ENCODE results near the gene AFAP1L2. TPM values are rescaled to one million over a fixed set of nuclear protein-coding genes. Genes with fewer than 3 reads are reported as not detected.
A peak's percentile ranks its signal among the peaks of the same experiment; 100 is the strongest.

The AFAP1L2 gene
- total RNA-seq, 1 experiment from 2014 or later = 2.1 TPM

GRCh38 chr10:114273910-114274309 lies 130.4 kb downstream of the AFAP1L2 start:
- DNase-seq = no peak
- Histone ChIP-seq H3K36me3 (replicated peaks; ENCODE audit: control insufficient read depth, insufficient read depth, low read length) (no peaks in the 10 kb centered on the region), H3K27me3 (ENCODE audit: control insufficient read depth, insufficient read depth, low read length) (no peaks in the 10 kb centered on the region)

GRCh38 chr10:114272696-114273095 lies 131.6 kb downstream of the AFAP1L2 start:
- Histone ChIP-seq H3K36me3 (replicated peaks; ENCODE audit: control insufficient read depth, insufficient read depth, low read length) (no peaks in the 10 kb centered on the region), H3K4me3 (ENCODE audit: insufficient read depth, low read depth, low read length) (no peak overlapping the region), H3K27me3 (ENCODE audit: control insufficient read depth, insufficient read depth, low read length) (no peaks in the 10 kb centered on the region)
- no peak for DNase-seq

More at GRCh38 chr10:114273910-114274309, 130.4 kb downstream of the AFAP1L2 start:
- no peak overlapping the region for H3K4me3 ChIP-seq (ENCODE audit: insufficient read depth, low read depth, low read length)

- Histone ChIP-seq H3K36me3 (replicated peaks; ENCODE audit: control insufficient read depth, insufficient read depth, low read length) (no peaks in the 10 kb centered on the region), H3K4me3 (ENCODE audit: insufficient read depth, low read depth, low read length) (no peak overlapping the region), H3K27me3 (ENCODE audit: control insufficient read depth, insufficient read depth, low read length) (no peaks in the 10 kb centered on the region)
- no peak for DNase-seq
These were observed 132.5 kb downstream of the AFAP1L2 start for GRCh38 chr10:114271779-114272167.

GRCh38 chr10:114271075-114271778 lies 133.1 kb downstream of the AFAP1L2 start:
- H3K27me3 ChIP-seq (ENCODE audit: control insufficient read depth, insufficient read depth, low read length) = no peaks in the 10 kb centered on the region
- H3K4me3 ChIP-seq (ENCODE audit: insufficient read depth, low read depth, low read length) = no peak overlapping the region
- no peak for DNase-seq
- no peaks in the 10 kb centered on the region for H3K36me3 ChIP-seq (replicated peaks; ENCODE audit: control insufficient read depth, insufficient read depth, low read length)

GRCh38 chr10:114266521-114266920 lies 137.8 kb downstream of the AFAP1L2 start:
- no peaks in the 10 kb centered on the region for H3K27me3 ChIP-seq (ENCODE audit: control insufficient read depth, insufficient read depth, low read length)
- DNase-seq = no peak
- H3K36me3 ChIP-seq (replicated peaks; ENCODE audit: control insufficient read depth, insufficient read depth, low read length) = no peaks in the 10 kb centered on the region
- no peak overlapping the region for H3K4me3 ChIP-seq (ENCODE audit: insufficient read depth, low read depth, low read length)

- Histone ChIP-seq H3K36me3 (replicated peaks; ENCODE audit: control insufficient read depth, insufficient read depth, low read length) (no peaks in the 10 kb centered on the region), H3K4me3 (ENCODE audit: insufficient read depth, low read depth, low read length) (no peak overlapping the region), H3K27me3 (ENCODE audit: control insufficient read depth, insufficient read depth, low read length) (no peaks in the 10 kb centered on the region)
- no peak for DNase-seq
These were observed 138.8 kb downstream of the AFAP1L2 start for GRCh38 chr10:114265392-114266053.

GRCh38 chr10:114262496-114262895 lies 141.8 kb downstream of the AFAP1L2 start:
- no peak overlapping the region for H3K4me3 ChIP-seq (ENCODE audit: insufficient read depth, low read depth, low read length)
- H3K36me3 ChIP-seq (replicated peaks; ENCODE audit: control insufficient read depth, insufficient read depth, low read length) = no peaks in the 10 kb centered on the region
- DNase-seq = peak; percentile 69
- no peaks in the 10 kb centered on the region for H3K27me3 ChIP-seq (ENCODE audit: control insufficient read depth, insufficient read depth, low read length)

- Histone ChIP-seq H3K4me3 (ENCODE audit: insufficient read depth, low read depth, low read length) (no peak overlapping the region), H3K36me3 (replicated peaks; ENCODE audit: control insufficient read depth, insufficient read depth, low read length) (no peaks in the 10 kb centered on the region), H3K27me3 (ENCODE audit: control insufficient read depth, insufficient read depth, low read length) (no peaks in the 10 kb centered on the region)
- DNase-seq = no peak
These were observed 143.2 kb downstream of the AFAP1L2 start for GRCh38 chr10:114261076-114261475.

- no peak for DNase-seq
These were observed 143.9 kb downstream of the AFAP1L2 start for GRCh38 chr10:114260366-114260765.

GRCh38 chr10:114259824-114260223 lies 144.5 kb downstream of the AFAP1L2 start:
- Histone ChIP-seq H3K36me3 (replicated peaks; ENCODE audit: control insufficient read depth, insufficient read depth, low read length) (no peaks in the 10 kb centered on the region), H3K4me3 (ENCODE audit: insufficient read depth, low read depth, low read length) (no peak overlapping the region), H3K27me3 (ENCODE audit: control insufficient read depth, insufficient read depth, low read length) (no peaks in the 10 kb centered on the region)
- DNase-seq = no peak

More at GRCh38 chr10:114260366-114260765, 143.9 kb downstream of the AFAP1L2 start:
- Histone ChIP-seq H3K4me3 (ENCODE audit: insufficient read depth, low read depth, low read length) (no peak overlapping the region), H3K27me3 (ENCODE audit: control insufficient read depth, insufficient read depth, low read length) (no peaks in the 10 kb centered on the region), H3K36me3 (replicated peaks; ENCODE audit: control insufficient read depth, insufficient read depth, low read length) (no peaks in the 10 kb centered on the region)

- no peak for DNase-seq
- Histone ChIP-seq H3K27me3 (ENCODE audit: control insufficient read depth, insufficient read depth, low read length) (no peaks in the 10 kb centered on the region), H3K36me3 (replicated peaks; ENCODE audit: control insufficient read depth, insufficient read depth, low read length) (no peaks in the 10 kb centered on the region), H3K4me3 (ENCODE audit: insufficient read depth, low read depth, low read length) (no peak overlapping the region)
These were observed 145.9 kb downstream of the AFAP1L2 start for GRCh38 chr10:114258274-114258840.

GRCh38 chr10:114257498-114257897 lies 146.8 kb downstream of the AFAP1L2 start:
- Histone ChIP-seq H3K4me3 (ENCODE audit: insufficient read depth, low read depth, low read length) (no peak overlapping the region), H3K36me3 (replicated peaks; ENCODE audit: control insufficient read depth, insufficient read depth, low read length) (no peaks in the 10 kb centered on the region), H3K27me3 (ENCODE audit: control insufficient read depth, insufficient read depth, low read length) (no peaks in the 10 kb centered on the region)
- no peak for DNase-seq

- no peak for DNase-seq
- Histone ChIP-seq H3K36me3 (replicated peaks; ENCODE audit: control insufficient read depth, insufficient read depth, low read length) (no peaks in the 10 kb centered on the region), H3K4me3 (ENCODE audit: insufficient read depth, low read depth, low read length) (no peak overlapping the region), H3K27me3 (ENCODE audit: control insufficient read depth, insufficient read depth, low read length) (no peaks in the 10 kb centered on the region)
These were observed 147.5 kb downstream of the AFAP1L2 start for GRCh38 chr10:114256822-114257221.

GRCh38 chr10:114256008-114256765 lies 148.1 kb downstream of the AFAP1L2 start:
- Histone ChIP-seq H3K36me3 (replicated peaks; ENCODE audit: control insufficient read depth, insufficient read depth, low read length) (no peaks in the 10 kb centered on the region), H3K4me3 (ENCODE audit: insufficient read depth, low read depth, low read length) (no peak overlapping the region), H3K27me3 (ENCODE audit: control insufficient read depth, insufficient read depth, low read length) (no peaks in the 10 kb centered on the region)
- no peak for DNase-seq

All from H7 (cell line).